ENCODE data around the gene CDH4.
"Not testable (repeated sequence)": the region's sequence is repeated elsewhere in the genome, so short reads cannot be mapped to it uniquely, and the experiment has no call there.

Gene CDH4

DNA sequence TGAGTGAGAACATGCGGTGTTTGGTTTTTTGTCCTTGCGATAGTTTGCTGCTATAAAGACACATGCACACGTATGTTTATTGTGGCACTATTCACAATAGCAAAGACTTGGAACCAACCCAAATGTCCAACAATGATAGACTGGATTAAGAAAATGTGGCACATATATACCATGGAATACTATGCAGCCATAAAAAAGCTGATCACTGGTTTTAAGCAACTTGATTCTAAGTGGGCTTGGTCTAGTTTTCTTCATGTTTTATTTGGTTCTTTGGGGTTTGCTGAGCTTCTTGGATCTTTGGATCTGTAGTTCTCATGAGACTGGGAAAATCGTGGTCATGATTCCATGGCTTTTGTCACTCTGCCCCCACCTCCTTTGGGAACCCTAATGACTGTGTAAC lies 227.4 kb downstream of the CDH4 start:
- in situ Hi-C loops (cut with MboI; ENCODE audit: low sequenced_read_pairs), result not testable (repeated sequence)

DNA sequence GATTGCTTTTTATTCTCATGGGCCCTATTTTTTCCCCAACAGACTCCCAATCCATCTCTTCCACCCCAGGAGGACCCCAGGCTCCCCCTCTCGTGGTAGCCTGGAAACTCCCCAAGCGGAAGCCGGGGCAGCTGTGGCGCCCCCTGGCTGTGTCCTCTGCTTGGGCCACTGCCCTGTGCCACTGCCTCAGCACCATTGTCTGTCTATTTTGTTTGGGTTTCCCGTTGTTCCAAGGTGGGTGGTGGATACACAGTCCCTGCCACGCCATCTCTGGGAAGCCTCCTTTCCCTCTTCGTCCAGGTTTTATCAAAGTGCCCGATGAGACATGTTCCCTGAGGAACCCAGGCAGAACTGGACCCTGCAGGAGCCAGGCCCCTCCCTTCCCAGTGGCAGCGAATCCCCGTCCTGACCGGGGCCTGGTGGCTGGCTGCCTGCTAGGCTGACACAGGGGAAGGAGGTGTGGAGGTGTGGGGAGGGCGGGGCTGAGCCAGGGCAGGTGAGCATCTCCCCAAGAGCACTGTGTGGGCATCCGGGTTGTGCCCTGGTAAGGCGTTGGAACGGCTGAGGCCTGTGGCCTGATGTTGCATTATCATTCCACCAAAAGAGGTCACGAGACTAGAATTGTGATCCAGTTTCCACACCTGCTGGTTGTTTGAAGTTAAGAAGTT lies 228.2 kb downstream of the CDH4 start:
- in situ Hi-C loops (cut with MboI; ENCODE audit: low sequenced_read_pairs), result no loop called here

DNA sequence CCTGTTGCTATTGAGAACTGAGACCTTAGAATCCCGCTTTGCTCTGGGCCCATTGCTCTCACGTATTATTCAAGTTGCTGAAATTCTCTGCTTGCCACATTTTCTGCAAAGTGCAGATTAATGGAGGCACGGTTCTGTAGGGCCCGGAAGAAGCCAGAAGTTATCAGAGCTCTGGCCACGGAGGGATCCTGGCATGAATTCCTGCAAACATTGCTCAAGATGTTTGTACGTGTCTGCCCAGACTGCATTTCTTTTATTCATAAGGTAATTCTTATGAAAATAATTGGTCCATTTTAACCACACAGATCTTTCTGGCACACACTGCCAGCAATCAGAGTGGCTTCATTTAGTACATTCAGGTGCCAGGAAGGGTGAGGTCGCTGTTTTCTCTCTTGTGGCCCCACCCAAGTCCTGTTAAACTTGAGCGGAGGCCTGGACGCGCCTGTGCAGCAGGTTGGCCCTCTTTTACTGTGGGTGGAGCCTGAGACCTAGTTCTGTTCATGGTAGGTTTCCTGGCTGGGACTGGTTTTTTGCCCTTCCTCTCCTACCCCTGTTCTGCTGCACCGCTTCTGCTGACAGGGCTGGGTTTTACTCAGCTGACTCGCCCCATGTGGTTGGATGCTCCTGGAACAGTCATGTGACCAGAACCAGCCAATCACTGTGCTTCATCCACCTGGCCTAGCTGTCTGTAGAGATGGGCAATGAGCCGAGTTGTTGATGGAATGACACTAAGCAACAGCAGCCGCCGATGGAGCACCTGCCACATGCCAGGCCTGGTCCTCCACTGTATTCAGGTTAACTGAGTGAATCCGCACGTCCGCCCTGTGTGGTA lies 230.2 kb downstream of the CDH4 start:
- in situ Hi-C loops (cut with MboI; ENCODE audit: low sequenced_read_pairs), result no loop called here

DNA sequence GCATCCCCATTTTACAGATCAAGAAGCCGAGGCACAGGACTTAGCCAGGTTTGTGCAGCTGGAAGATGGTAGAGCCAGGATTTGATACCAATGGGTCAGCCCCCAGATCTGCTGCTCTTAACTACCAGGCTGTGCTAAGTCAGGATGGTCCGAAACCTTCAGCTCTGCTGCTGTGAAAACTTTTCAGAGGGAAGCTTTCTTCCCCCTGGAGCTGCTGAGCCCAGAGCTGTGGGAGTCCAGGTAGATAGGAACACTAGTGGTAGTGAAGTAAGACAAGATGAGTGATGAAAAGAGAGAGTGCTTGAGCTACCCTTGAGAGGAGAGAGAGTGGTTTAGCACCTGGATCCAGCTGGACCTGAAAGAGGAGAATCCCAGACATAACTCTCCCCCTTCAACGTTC lies 230.8 kb downstream of the CDH4 start:
- in situ Hi-C loops (cut with MboI; ENCODE audit: low sequenced_read_pairs), result no loop called here

DNA sequence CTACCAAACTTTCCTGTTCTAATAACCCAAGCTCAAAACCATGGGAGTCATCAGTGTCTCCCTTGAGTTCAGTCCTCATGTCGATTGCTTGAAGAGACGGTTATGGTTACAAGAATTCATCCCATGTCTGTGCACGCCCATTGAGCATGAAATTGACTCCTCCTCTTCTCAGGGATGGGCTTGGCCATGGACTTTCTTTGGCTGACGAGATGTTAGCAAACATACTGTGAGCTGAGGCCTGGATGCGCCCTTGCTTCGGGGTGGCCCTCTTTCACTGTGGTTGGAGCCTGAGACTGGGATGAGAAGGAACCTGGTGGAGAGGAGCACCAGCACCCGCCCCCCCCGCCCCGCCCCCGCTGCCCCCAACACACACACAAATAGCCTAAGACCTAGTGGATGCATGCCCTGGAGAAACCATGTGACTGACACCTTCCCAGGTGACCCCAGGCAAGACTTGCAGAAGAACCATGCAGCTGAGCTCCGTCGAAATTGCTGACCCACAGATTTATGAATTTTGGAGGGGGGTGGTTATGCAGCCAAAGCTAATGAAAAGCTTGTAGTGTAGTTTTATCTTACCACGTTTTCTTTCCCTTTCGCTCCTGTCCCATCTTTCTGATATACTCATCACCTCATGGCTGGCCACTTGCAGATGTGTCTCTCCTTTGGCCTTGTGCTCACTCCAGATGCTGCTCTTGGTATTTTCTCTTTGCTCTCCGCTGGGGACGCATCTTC lies 231.4 kb downstream of the CDH4 start:
- in situ Hi-C loops (cut with MboI; ENCODE audit: low sequenced_read_pairs), result no loop called here

DNA sequence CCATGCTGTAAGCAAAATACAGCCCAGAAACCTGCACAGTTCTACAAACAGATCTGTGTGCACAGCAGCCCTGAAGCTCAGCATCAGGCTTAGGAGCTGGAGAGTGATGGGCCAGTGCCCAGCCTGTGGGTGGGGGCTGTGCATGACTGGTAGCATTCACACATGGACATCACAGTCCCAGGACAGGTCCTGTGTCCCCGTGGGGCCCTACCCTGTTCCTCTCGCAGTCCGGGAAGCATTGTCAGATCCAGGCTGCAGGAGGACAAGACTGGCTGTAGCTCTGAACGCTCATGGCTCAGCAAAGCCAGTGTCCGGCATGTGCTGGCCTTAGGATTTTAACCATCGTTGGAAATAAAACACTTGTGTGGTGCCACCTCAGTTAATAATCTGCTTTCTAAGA lies 234.1 kb downstream of the CDH4 start:
- in situ Hi-C loops (cut with MboI; ENCODE audit: low sequenced_read_pairs), result no loop called here

DNA sequence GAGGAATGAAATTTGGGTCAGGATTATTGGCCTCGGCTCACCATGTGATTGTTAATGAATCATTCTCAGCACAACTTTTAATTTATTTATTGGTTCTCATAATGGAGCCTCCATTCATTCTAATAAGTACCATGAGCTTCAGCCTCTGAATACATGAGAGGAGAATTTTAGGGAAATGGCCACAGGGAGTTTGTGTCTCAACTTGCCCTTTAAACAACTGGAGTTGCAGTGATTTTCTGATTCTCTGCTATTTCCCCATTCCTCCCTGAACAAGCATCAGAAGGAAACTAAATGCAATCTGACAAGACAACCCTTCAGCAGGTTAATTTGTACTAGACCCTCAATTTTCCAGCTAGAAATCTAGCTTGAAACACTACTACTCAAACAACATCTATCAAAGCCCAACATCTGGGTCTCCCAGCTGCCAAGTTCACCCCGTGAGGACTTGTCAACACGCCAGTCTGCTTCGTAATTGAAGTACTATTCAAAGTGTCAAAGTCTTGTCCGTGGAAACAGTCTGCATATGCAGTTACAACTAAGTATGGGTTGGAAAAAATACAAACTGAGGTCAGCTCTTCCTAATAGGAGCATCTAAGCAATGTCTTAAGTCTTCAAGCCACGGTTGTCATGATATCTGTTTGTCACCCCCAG lies 235.4 kb downstream of the CDH4 start:
- in situ Hi-C loops (cut with MboI; ENCODE audit: low sequenced_read_pairs), result no loop called here

DNA sequence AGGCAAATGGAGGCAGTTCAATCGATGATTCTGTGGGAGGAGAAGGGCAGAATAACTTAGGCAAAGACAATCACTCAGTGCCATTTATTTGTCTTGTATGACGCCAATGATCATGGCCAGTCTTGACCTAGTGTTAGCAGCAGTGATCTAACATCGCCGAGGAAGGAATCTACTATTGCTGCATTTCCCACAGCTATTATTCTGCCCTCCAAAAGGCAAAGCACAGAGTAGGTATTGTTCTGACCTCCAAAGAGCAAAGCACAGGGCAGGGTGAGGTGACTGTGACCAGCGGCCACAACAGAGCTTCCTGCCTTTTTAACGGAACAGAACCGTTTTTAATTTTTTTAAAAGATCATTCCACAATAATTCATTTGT lies 235.9 kb downstream of the CDH4 start:
- in situ Hi-C loops (cut with MboI; ENCODE audit: low sequenced_read_pairs), result no loop called here

DNA sequence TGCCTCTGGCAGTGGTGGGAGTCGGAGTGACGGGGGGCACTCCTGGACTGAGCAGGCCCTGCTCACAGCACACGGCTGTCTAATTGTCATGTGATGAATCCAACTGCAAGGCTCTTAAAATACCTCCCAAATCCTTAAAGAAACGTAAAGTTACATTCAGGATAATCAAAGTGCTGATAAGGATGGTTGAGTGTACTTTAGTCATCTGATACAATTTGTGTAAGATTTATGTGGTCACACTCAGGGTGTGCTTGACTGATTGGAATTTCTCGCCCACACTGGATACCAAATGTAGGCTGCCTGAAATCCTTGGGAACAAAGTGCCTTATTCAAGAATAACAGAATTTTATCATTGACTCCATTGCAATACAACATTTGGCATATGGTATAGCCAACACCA lies 238.7 kb downstream of the CDH4 start:
- in situ Hi-C loops (cut with MboI; ENCODE audit: low sequenced_read_pairs), result no loop called here

DNA sequence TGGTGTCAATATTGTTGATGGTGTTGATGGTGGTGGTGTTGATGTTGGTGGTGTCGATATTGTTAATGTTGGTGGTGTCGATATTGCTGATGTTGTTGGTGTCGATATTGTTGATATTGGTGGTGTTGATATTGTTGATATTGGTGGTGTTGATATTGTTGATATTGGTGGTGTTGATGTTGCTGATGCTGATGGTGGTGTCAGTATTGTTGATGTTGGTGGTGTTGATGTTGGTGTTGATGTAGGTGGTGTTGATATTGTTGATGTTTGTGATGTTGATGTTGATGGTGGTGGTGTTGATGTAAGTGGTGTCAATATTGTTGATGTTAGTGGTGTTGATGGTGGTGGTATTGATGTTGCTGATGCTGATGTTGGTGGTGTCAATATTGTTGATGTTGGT lies 240.0 kb downstream of the CDH4 start:
- in situ Hi-C loops (cut with MboI; ENCODE audit: low sequenced_read_pairs), result no loop called here

DNA sequence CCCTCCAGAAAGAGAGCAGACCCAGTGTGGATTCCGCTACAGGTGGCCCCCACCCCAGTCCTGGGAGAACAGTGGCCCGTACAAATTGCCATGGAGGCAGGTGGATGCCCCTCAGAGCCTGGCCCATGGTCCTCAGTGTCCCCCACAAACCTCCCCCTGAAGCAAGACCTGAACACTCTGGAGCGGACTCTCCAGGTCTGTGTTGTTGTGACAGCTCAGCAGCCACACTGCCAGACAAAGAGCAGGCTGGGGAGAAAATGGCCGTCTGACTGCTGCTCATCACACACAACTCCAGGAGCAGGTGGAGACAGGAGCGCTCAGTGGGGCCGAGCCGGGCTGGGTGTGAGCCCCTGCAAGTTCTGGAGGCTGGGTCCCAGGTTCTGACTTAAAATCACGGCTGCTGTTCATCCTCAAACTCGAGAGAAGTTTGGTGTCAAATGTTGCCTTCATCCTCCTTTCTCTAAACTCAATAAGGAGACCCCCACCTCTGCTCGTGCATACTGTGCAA lies 241.8 kb downstream of the CDH4 start:
- in situ Hi-C loops (cut with MboI; ENCODE audit: low sequenced_read_pairs), result no loop called here

DNA sequence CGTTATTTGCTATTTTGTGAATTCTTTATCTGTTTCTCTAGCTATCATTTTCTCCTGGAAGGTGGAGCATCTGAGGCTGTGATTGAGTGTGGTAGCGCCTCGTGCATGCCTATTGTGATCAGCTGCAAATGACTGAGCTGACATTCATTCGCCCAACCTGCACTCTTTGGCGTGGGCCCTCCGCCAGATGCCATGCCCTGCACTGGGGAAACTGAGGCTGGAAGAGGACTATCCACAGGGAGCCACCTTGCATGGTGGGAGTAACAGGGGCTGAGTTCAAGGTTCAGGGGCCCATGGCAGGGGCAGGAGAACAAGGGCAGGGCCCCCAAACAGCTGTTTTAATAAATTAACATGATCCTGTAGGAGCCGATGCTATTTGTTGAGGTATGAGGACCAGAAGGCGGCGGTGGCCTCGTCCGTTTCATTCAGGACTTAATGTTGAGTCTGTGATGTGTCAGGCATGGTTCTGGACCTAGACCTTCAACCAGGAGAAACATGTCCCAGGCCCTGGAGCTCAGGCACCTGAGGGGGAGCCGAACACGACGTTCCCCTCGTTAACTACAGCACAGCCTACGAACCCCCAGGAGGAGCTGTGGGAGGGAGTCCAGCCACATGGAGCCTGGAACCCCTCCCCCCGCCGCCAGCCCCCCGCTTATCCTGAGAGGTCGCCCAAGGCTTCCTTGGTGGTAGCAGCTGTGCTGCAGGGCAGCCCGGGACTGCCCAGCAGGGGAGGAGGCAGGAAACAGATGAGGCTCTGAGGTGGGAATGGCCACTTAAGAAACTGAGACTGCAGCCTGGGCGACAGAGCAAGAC lies 242.9 kb downstream of the CDH4 start:
- in situ Hi-C loops (cut with MboI; ENCODE audit: low sequenced_read_pairs), result no loop called here

DNA sequence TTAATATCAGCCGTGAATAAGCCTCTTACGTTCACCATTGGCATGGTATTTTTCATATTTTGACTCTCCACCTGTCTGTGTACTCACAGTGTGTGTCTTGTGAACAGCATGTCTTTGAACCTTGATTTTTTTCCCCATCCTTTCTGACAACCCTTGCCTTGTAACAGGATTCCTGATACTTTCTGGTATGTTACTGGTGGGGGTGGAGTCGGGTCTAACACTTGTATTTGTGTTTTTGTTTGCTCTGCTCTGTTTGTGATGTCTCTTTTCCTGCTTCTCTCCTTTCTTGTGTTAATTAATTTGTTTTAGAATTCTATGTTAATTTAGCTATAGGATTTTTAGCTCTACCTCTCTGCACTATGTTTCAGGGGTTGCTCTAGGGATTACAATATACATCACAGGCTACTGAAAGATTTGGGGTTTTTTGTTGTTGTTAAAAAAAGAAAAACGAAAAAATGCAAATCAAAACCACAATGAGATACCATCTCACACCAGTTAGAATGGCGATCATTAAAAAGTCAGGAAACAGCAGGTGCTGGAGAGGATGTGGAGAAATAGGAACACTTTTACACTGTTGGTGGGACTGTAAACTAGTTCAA lies 245.1 kb downstream of the CDH4 start:
- in situ Hi-C loops (cut with MboI; ENCODE audit: low sequenced_read_pairs), result no loop called here

DNA sequence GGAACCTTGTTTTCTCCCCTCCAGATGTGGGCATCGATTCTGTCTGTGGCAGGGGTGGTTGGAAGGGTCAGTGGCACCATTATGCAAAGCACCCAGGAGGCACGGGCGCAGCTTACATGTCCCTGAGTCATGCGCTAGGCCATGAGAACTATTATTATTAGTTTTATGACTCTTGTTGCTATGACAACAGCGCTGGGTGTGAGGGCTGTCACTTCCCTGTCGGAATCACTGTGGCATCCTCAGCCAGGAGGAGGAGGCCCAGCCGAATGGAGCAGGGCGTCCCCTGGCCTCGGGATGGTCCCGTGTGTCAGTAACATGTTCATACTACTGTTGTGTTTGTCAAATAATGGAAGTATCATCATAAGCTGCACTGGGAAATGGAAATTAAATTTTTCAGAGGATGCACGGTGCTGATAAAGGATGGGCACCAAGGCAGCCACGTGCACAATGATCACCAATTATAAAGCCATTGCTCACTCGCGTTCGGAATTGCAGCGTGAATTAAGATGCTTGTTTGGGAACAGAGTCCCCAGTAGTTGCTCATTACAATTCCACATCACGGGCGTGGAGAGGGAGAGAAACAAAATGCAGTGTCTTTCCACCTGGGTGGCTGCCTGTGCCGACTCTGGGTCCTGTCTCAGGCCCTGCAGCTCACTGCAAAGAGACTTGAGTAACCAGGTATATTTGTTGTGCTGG lies 247.9 kb downstream of the CDH4 start:
- in situ Hi-C loops (cut with MboI; ENCODE audit: low sequenced_read_pairs), result no loop called here

DNA sequence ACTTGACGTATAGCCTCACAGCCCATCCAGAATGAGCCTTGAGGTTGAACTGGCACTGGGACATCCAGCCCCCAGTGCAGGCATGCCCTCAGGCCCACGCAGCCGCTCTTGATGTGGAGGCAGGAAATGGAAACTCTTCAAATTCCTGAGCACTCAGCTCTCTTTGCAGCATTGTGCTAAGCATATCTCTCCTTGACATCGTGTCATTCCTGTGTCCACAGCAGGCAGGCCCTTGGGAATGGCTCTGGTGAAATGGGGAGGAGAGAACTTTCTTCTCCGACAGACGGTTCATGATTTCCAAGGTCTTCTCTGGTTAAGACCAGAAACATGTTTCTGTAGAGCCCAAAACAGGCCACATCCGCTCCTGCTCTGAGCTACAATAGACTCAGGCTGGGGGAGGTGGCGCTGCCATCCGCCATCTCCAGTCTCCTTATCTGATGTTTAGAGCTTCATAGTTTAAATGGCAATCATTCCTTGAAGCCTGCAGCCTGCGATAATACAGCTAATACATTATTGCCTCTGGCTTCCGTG lies 248.8 kb downstream of the CDH4 start:
- in situ Hi-C loops (cut with MboI; ENCODE audit: low sequenced_read_pairs), result no loop called here

DNA sequence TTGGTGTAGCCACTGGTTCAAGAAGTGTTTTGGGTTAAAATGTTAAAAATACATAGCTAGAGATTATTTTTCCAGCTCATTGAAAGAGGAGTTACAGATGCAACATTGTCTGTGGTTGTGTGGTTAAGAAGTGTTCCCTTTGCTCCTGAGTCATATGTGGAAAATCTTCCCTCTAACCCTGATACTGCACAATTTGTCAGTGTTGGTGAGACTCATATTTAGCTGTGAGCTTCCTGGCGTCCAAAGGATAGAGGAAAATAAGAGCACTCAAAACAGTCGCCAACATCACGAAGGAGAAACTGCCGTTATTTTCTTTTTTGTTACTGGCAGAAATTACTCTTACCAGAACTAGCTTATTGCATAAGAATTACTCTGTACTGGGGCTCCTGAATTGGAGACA lies 250.4 kb downstream of the CDH4 start:
- in situ Hi-C loops (cut with MboI; ENCODE audit: low sequenced_read_pairs), result no loop called here

DNA sequence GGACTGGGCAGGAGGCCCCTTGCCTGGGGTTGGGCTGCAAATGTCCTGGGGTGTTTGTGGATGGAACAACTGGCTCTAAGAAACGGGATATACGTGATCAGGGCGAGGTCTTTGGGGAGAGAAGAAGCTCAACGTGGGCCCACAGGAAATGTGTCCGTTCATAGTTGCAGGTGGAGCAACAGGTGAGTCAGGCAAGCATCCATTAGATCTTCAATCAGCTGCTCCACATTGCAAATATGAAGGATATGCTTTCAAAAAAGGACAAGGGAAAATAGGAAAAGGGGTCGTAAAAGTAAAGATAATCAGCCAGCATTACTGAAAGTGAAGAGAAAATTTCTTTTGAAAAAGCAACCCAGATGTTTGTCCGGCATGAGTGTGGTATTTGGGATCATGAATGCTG lies 251.0 kb downstream of the CDH4 start:
- in situ Hi-C loops (cut with MboI; ENCODE audit: low sequenced_read_pairs), result no loop called here

DNA sequence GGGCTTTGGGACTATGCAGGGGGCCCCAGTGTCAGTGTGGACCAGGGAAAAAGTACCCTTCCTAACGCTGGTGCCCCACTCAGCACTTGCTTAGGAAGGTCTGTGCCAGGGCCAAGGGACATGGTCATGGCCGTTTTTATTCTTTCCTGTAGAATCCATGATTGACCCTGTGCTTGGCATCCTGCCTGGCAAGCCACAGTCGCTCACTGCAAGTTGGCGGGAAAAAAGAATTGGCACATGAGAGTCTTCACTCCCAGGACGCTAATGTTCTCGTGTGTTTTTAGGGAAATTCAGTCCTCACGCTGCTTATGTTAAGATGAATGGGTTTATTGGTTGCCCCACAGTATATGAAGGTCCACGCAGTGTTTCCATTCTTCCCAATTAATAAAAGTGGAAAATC lies 253.4 kb downstream of the CDH4 start:
- in situ Hi-C loops (cut with MboI; ENCODE audit: low sequenced_read_pairs), result no loop called here

DNA sequence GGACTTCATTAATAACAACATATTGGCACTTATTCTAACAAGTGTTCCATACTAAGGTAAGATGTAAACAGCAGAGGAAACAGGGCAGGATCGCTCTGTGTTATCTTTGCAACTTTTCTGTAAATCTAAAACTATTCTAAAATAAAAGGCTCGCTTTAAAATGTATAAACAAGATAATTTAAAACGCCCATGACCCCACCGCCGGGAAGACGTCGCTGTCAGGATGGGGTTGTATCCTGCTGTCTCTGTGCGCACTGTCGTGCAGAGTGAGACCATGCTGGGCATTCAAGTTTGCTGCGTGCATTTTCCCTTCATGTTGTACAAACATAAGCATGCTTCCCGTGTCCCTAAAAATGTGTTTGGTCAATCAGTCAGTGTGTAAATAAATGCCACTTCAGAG lies 255.7 kb downstream of the CDH4 start:
- in situ Hi-C loops (cut with MboI; ENCODE audit: low sequenced_read_pairs), result no loop called here

All from hTERT RPE-1 (cell line).